MCF 10A (cell line): ENCODE measurements around the gene LACRT. TPM values are rescaled to one million over a fixed set of nuclear protein-coding genes. Genes with fewer than 3 reads are reported as not detected.

Experiments
- BruUV-seq: library from RNA; stranded (reverse); fragments of 400-500 nt; replicated peaks from 2 replicates; lab custom pipeline; 2021; lab: Mats Ljungman, UMichigan
- CTCF ChIA-PET: fragments of 300-600 bp; sonication (Branson Sonifier 250); formaldehyde crosslinking; extraction: SDS; loops from one replicate; lab custom pipeline; 2021; ENCODE audit warnings: antibody characterized with exemption, inconsistent platforms; lab: Yijun Ruan, JAX
- POLR2A ChIA-PET: fragments of 300-600, 350-650 bp; sonication (Branson Sonifier 250); formaldehyde crosslinking; extraction: SDS; loops from one replicate; lab custom pipeline; 2020; ENCODE audit warnings: antibody characterized with exemption, inconsistent platforms; lab: Yijun Ruan, JAX
- DNase-seq: peaks from one replicate; pipeline ENCODE4 v3.0.0-alpha.2; 2018; ENCODE audit not compliant: unreplicated experiment
- H3K27ac Mint-ChIP-seq: one replicate; pipeline ENCODE4 v1.8.0; 2022; ENCODE audit warnings: mild to moderate bottlenecking, low read depth, mixed read lengths; ENCODE audit not compliant: unreplicated experiment
- H3K27me3 Mint-ChIP-seq: one replicate; pipeline ENCODE4 v1.8.0; 2022; ENCODE audit warnings: mixed read lengths; ENCODE audit not compliant: insufficient read depth, unreplicated experiment
- H3K36me3 Mint-ChIP-seq: one replicate; pipeline ENCODE4 v1.8.0; 2022; ENCODE audit warnings: mild to moderate bottlenecking, moderate library complexity, mixed read lengths; ENCODE audit not compliant: insufficient read depth, unreplicated experiment
- H3K4me1 Mint-ChIP-seq: one replicate; pipeline ENCODE4 v1.8.0; 2022; ENCODE audit warnings: mixed read lengths; ENCODE audit not compliant: insufficient read depth, unreplicated experiment
- H3K4me3 Mint-ChIP-seq: one replicate; pipeline ENCODE4 v1.8.0; 2022; ENCODE audit warnings: mild to moderate bottlenecking, moderate library complexity, mixed read lengths; ENCODE audit not compliant: unreplicated experiment
- H3K9me3 Mint-ChIP-seq: one replicate; pipeline ENCODE4 v1.8.0; 2022; ENCODE audit warnings: mixed read lengths; ENCODE audit not compliant: unreplicated experiment
- CTCF ChIP-seq: fragments of 200-600 bp; IDR thresholded peaks from one replicate; pipeline ENCODE4 v1.8.0; 2022; ENCODE audit warnings: antibody characterized with exemption, mild to moderate bottlenecking; ENCODE audit not compliant: unreplicated experiment
- intact Hi-C: fragments of 100-400 bp; cut with micrococcal nuclease; formaldehyde crosslinking; loops from 2 replicates; pipeline ENCODE4 v1.14.1; 2022
- total RNA-seq: library from RNA; stranded (reverse); gene quantifications from 2 replicates; pipeline ENCODE4 v1.2.3, GENCODE V29; 2022

The LACRT gene
- total RNA-seq, 1 experiment from 2014 or later: not detected

- no TSS peak for BruUV-seq
- no peak overlapping the region for H3K27ac Mint-ChIP-seq
- no peak overlapping the region for H3K4me3 Mint-ChIP-seq
- intact Hi-C loops: no loop called here
- CTCF ChIA-PET: interaction anchor here (0.6 to 5.0 kb wide), 8 partner anchors 9 to 366 kb away, joined by 3 to 34 read pairs (median 4); no protein-coding TSS in a partner anchor
- H3K9me3 Mint-ChIP-seq: no peaks in the 10 kb centered on the region
- H3K27me3 Mint-ChIP-seq: peaks cover 34% of the 10 kb centered on the region
- no peak for TF ChIP-seq CTCF
- H3K36me3 Mint-ChIP-seq: no peaks in the 10 kb centered on the region
- DNase-seq: no peak
- H3K4me1 Mint-ChIP-seq: no peaks in the 10 kb centered on the region
- POLR2A ChIA-PET: no interaction called here
Measured at GRCh38 chr12:54593135-54593534, 41.6 kb downstream of the LACRT start.

GRCh38 chr12:54592316-54592715 is 42.4 kb downstream of the LACRT start:
- POLR2A ChIA-PET: no interaction called here
- intact Hi-C loops: no loop called here

GRCh38 chr12:54590978-54591591 is 43.6 kb downstream of the LACRT start:
- intact Hi-C loops: no loop called here
- no peaks in the 10 kb centered on the region for H3K36me3 Mint-ChIP-seq
- ChIA-PET POLR2A (no interaction called here), CTCF (interaction anchor here (0.7 to 5.0 kb wide), 6 partner anchors 9 to 370 kb away, joined by 3 to 34 read pairs (median 3); no protein-coding TSS in a partner anchor)
- H3K4me1 Mint-ChIP-seq: no peaks in the 10 kb centered on the region
- DNase-seq: no peak
- no TSS peak for BruUV-seq
- H3K9me3 Mint-ChIP-seq: no peaks in the 10 kb centered on the region
- H3K27ac Mint-ChIP-seq: no peak overlapping the region
- no peak overlapping the region for H3K4me3 Mint-ChIP-seq
- TF ChIP-seq CTCF: no peak
- peaks cover 44% of the 10 kb centered on the region for H3K27me3 Mint-ChIP-seq

More at GRCh38 chr12:54592316-54592715, 42.4 kb downstream of the LACRT start:
- no TSS peak for BruUV-seq
- Mint-ChIP-seq H3K27ac (no peak overlapping the region), H3K9me3 (no peaks in the 10 kb centered on the region), H3K36me3 (no peaks in the 10 kb centered on the region), H3K4me1 (no peaks in the 10 kb centered on the region), H3K4me3 (no peak overlapping the region), H3K27me3 (peaks cover 34% of the 10 kb centered on the region)
- no peak for TF ChIP-seq CTCF
- CTCF ChIA-PET: interaction anchor here (0.7 to 5.0 kb wide), 7 partner anchors 10 to 157 kb away, joined by 3 to 34 read pairs (median 3); no protein-coding TSS in a partner anchor
- peak; percentile 32 for DNase-seq

DNA sequence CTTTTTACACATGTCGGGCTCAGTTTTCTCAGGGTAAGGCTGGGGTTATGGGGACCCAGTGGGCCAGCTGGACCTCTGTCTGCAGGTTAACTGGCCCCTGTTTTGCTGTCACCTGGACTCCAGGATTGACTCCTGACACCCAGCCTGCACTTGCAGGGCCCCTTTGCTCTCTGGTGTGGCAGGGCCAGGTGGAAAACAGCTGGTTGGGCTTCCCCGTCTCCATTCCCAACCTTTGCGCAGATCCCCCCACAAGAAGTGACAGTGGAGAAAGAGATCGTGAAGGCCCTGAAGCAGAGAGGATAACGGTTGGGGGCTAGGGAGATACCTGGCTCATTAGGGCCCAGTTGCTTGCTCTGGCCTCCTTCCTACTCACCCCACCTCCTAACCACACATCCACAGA is 44.7 kb downstream of the LACRT start:
- intact Hi-C loops: no loop called here
- no peaks in the 10 kb centered on the region for H3K36me3 Mint-ChIP-seq
- CTCF ChIA-PET: interaction anchor here (5.0 kb wide), 1 partner anchor 10 kb away, joined by 34 read pairs; no protein-coding TSS in a partner anchor
- no peak for DNase-seq
- no TSS peak for BruUV-seq
- H3K4me3 Mint-ChIP-seq: no peak overlapping the region
- no peaks in the 10 kb centered on the region for H3K4me1 Mint-ChIP-seq
- H3K27ac Mint-ChIP-seq: no peak overlapping the region
- no peaks in the 10 kb centered on the region for H3K9me3 Mint-ChIP-seq
- no peak for TF ChIP-seq CTCF
- POLR2A ChIA-PET: no interaction called here
- peaks cover 53% of the 10 kb centered on the region for H3K27me3 Mint-ChIP-seq
